ENCODE data around the gene IFNA2.
"Not testable (repeated sequence)": the region's sequence is repeated elsewhere in the genome, so short reads cannot be mapped to it uniquely, and the experiment has no call there.

The IFNA2 gene

DNA sequence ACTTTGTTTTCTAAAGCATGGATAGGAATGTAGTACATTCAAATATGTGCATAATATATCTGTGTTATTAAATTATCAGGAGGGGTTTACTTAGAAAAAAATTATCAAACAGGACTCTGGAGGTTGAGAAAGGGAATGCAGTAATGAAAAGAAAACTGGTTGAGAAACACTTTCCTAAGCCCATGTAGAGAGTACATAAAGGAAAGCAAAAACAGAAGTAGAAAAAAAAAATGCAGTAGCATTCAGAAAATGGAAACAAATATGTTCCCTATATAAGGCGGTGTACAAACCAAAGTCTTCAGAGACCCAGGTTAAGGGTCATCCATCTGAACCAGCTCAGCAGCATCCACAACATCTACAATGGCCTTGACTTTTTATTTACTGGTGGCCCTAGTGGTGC lies 23.6 kb upstream of the IFNA2 start, which contains the start of gene IFNA8:
Gene IFNA8, plus strand, starts transcription at position 301 of the 400 bp plus-strand sequence. Its CDS starts 60 bp downstream, at position 361.
- Histone ChIP-seq H3K4me3 (ENCODE audit: low read length) (no peak within 1 kb of the TSS), H3K36me3 (ENCODE audit: insufficient read depth, low read depth, low read length) (no peaks in the 10 kb centered on the region), H3K27ac (ENCODE audit: low read length) (no peak within 1 kb of the TSS), H3K4me1 (ENCODE audit: insufficient read depth, low read length) (no peaks in the 10 kb centered on the region), H3K9ac (ENCODE audit: low read depth, low read length) (no peak within 1 kb of the TSS), H3K9me3 (ENCODE audit: insufficient read depth, low read depth, low read length) (no peaks in the 10 kb centered on the region), H3K27me3 (ENCODE audit: insufficient read depth, low read length) (peaks cover 4% of the 10 kb centered on the region)

- Histone ChIP-seq H3K9me3 (ENCODE audit: insufficient read depth, low read depth, low read length) (no peaks in the 10 kb centered on the region), H3K4me1 (ENCODE audit: insufficient read depth, low read length) (peaks cover 4% of the 10 kb centered on the region; the same call in 1 of the 2 replicates), H3K36me3 (ENCODE audit: insufficient read depth, low read depth, low read length) (no peaks in the 10 kb centered on the region), H3K9ac (ENCODE audit: low read depth, low read length) (no peak overlapping the region), H3K4me3 (ENCODE audit: low read length) (no peak overlapping the region), H3K27ac (ENCODE audit: low read length) (no peak overlapping the region), H3K27me3 (ENCODE audit: insufficient read depth, low read length) (peaks cover 32% of the 10 kb centered on the region)
Observed at GRCh38 chr9:21404146-21404545, 18.9 kb upstream of the IFNA2 start.

DNA sequence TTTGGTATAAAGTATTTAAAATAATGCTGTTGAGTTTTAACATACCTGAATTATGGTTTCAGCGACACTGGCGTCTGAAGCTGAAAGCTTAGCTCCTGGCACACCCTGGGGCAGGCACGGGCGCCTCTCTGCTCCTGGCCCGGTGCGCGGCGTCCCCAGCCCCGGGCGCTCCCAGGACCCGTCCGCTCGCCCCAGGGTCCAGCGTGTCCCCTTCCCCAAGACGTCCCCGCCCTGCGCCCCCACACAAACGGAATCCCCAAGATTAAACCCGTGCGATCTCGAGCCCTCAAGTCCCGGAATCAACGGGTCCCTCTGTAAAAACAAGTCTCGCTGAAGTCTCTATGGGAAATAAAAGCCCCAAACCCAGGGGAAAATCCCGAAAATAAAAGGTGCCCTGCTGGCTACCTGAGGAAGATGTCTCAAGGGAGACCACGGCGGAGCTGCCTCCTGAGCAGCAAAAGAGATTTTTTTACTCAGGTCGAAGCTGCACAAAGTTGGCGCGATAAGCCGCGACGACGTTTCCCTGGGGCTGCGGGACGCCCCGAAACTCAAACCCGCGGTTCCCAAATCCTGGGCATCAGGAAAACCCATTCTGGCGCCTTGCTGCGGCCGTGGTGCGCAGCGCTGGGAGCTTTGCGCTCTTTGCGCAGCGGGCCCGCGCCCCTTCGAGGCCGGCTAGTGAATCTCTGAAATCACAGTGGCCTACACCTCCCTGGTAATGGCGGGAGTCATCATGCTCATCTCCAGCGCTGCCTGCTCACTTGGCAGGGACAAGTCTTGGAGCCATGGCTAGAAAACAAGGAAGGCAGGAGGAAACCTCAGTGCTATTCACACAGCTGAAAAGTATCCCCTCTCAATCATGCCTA lies 17.4 kb upstream of the IFNA2 start:
- H3K27ac ChIP-seq (ENCODE audit: low read length) = no peak overlapping the region
- H3K9ac ChIP-seq (ENCODE audit: low read depth, low read length) = peak overlapping the region; percentile 32; the same call in 1 of the 2 replicates
- H3K27me3 ChIP-seq (ENCODE audit: insufficient read depth, low read length) = peaks cover 33% of the 10 kb centered on the region
- H3K9me3 ChIP-seq (ENCODE audit: insufficient read depth, low read depth, low read length) = no peaks in the 10 kb centered on the region
- no peaks in the 10 kb centered on the region for H3K36me3 ChIP-seq (ENCODE audit: insufficient read depth, low read depth, low read length)
- peaks cover 4% of the 10 kb centered on the region; the same call in 1 of the 2 replicates for H3K4me1 ChIP-seq (ENCODE audit: insufficient read depth, low read length)
- peak overlapping the region; percentile 70 for H3K4me3 ChIP-seq (ENCODE audit: low read length)

GRCh38 chr9:21399956-21400355 lies 14.8 kb upstream of the IFNA2 start:
- Histone ChIP-seq H3K27me3 (ENCODE audit: insufficient read depth, low read length) (peaks cover 60% of the 10 kb centered on the region), H3K4me3 (ENCODE audit: low read length) (no peak overlapping the region), H3K36me3 (ENCODE audit: insufficient read depth, low read depth, low read length) (no peaks in the 10 kb centered on the region), H3K27ac (ENCODE audit: low read length) (no peak overlapping the region), H3K9me3 (ENCODE audit: insufficient read depth, low read depth, low read length) (no peaks in the 10 kb centered on the region), H3K4me1 (ENCODE audit: insufficient read depth, low read length) (peaks cover 4% of the 10 kb centered on the region; the same call in 1 of the 2 replicates), H3K9ac (ENCODE audit: low read depth, low read length) (no peak overlapping the region)

DNA sequence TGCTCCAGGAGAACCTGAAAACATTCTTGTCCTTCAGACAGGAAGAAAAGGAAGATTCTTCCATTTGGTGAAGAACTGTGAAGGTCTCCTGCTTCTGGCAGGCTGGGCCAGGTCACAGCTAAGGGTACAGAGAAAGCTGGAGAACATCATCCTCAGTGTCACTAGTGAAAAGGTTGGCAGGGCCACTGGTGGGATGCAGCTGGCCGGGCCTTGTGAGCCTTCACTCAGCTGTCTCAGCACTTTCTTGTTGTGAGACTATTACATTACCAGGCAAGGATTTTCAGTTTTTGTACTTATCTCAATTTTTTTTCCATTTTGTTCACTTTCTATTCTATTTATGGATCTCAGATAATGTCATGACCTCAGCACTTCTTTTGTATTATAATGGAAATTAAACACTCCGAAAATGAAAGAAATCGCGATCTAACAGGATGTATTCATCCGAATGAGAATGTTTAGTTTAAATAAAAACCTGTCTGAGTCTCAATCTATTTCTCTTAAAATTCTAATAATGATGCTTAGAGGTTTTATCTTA lies 13.8 kb upstream of the IFNA2 start:
- Histone ChIP-seq H3K4me3 (ENCODE audit: low read length) (no peak overlapping the region), H3K4me1 (ENCODE audit: insufficient read depth, low read length) (peaks cover 4% of the 10 kb centered on the region; the same call in 1 of the 2 replicates), H3K9me3 (ENCODE audit: insufficient read depth, low read depth, low read length) (no peaks in the 10 kb centered on the region), H3K9ac (ENCODE audit: low read depth, low read length) (no peak overlapping the region), H3K36me3 (ENCODE audit: insufficient read depth, low read depth, low read length) (no peaks in the 10 kb centered on the region), H3K27ac (ENCODE audit: low read length) (no peak overlapping the region), H3K27me3 (ENCODE audit: insufficient read depth, low read length) (peaks cover 59% of the 10 kb centered on the region)

DNA sequence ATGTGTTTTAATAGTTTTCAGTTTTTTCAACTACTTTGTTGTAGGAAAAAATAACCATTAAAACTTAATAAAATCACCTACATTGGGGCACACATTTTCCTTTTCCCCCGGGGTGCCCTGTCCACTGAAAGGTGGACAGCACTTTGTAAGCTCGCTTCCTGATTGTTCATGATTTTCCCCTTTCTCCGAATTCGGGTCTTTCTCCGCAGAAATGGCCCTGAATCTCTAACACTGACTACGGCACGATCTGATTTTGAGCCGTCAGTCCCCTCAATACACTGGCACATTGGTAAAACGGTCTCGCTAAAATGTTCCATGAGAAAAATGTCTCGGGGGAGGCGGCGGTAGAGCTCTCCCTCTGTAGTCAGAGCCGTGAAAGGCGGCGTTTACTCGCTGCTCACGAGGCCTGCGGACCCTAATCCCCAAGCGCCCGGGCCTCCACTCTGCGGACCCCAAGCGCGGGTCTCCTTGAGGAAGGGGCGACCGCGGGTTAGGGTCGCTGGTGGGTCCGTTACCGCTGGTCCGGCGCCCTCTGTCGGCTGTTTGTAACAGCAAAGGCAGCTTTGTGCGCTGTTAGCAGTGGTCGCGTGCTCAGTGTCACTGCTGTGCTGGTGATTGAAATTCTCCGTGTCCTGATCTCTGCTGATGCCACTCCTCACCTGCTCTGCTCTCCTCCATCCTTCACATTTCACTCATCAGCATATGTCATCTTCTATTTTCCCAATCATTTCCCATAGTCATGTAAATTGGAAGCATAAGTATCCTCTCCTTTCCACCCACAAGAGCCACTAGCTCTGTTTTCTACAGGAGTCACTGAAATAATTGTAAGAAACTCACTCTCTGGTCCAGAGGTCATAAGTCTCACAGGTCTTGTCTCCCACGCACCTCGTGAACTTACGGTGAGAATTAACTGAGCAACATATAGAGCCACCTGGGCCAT lies 10.8 kb upstream of the IFNA2 start:
- no peaks in the 10 kb centered on the region for H3K9me3 ChIP-seq (ENCODE audit: insufficient read depth, low read depth, low read length)
- H3K4me1 ChIP-seq (ENCODE audit: insufficient read depth, low read length) = no peaks in the 10 kb centered on the region
- peak overlapping the region; percentile 34; the same call in 1 of the 2 replicates for H3K9ac ChIP-seq (ENCODE audit: low read depth, low read length)
- H3K27ac ChIP-seq (ENCODE audit: low read length) = no peak overlapping the region
- no peaks in the 10 kb centered on the region for H3K36me3 ChIP-seq (ENCODE audit: insufficient read depth, low read depth, low read length)
- peak overlapping the region; percentile 63; the same call in 1 of the 2 replicates for H3K4me3 ChIP-seq (ENCODE audit: low read length)
- peaks cover 40% of the 10 kb centered on the region for H3K27me3 ChIP-seq (ENCODE audit: insufficient read depth, low read length)

GRCh38 chr9:21392270-21392669 lies 7.1 kb upstream of the IFNA2 start:
- Histone ChIP-seq H3K27ac (ENCODE audit: low read length) (no peak overlapping the region), H3K36me3 (ENCODE audit: insufficient read depth, low read depth, low read length) (no peaks in the 10 kb centered on the region), H3K4me1 (ENCODE audit: insufficient read depth, low read length) (no peaks in the 10 kb centered on the region), H3K4me3 (ENCODE audit: low read length) (no peak overlapping the region), H3K27me3 (ENCODE audit: insufficient read depth, low read length) (peaks cover 33% of the 10 kb centered on the region), H3K9ac (ENCODE audit: low read depth, low read length) (no peak overlapping the region), H3K9me3 (ENCODE audit: insufficient read depth, low read depth, low read length) (no peaks in the 10 kb centered on the region)

- no peak overlapping the region for H3K9ac ChIP-seq (ENCODE audit: low read depth, low read length)
- H3K4me3 ChIP-seq (ENCODE audit: low read length) = no peak overlapping the region
- H3K27me3 ChIP-seq (ENCODE audit: insufficient read depth, low read length) = no peaks in the 10 kb centered on the region
- H3K36me3 ChIP-seq (ENCODE audit: insufficient read depth, low read depth, low read length) = no peaks in the 10 kb centered on the region
- H3K4me1 ChIP-seq (ENCODE audit: insufficient read depth, low read length) = peaks cover 13% of the 10 kb centered on the region
- no peaks in the 10 kb centered on the region for H3K9me3 ChIP-seq (ENCODE audit: insufficient read depth, low read depth, low read length)
- no peak overlapping the region for H3K27ac ChIP-seq (ENCODE audit: low read length)
Observed at GRCh38 chr9:21383627-21384026, 1.6 kb downstream of the IFNA2 start.

GRCh38 chr9:21381448-21382339 lies 3.5 kb downstream of the IFNA2 start:
- Histone ChIP-seq H3K9me3 (ENCODE audit: insufficient read depth, low read depth, low read length) (no peaks in the 10 kb centered on the region), H3K27me3 (ENCODE audit: insufficient read depth, low read length) (no peaks in the 10 kb centered on the region), H3K4me3 (ENCODE audit: low read length) (no peak overlapping the region), H3K9ac (ENCODE audit: low read depth, low read length) (no peak overlapping the region), H3K27ac (ENCODE audit: low read length) (no peak overlapping the region), H3K36me3 (ENCODE audit: insufficient read depth, low read depth, low read length) (no peaks in the 10 kb centered on the region), H3K4me1 (ENCODE audit: insufficient read depth, low read length) (peaks cover 13% of the 10 kb centered on the region)

GRCh38 chr9:21371467-21371866 lies 13.7 kb downstream of the IFNA2 start:
- not testable (repeated sequence) for H3K36me3 ChIP-seq (ENCODE audit: insufficient read depth, low read depth, low read length); H3K4me3 ChIP-seq (ENCODE audit: low read length); H3K27ac ChIP-seq (ENCODE audit: low read length); H3K9me3 ChIP-seq (ENCODE audit: insufficient read depth, low read depth, low read length); H3K27me3 ChIP-seq (ENCODE audit: insufficient read depth, low read length); H3K4me1 ChIP-seq (ENCODE audit: insufficient read depth, low read length); H3K9ac ChIP-seq (ENCODE audit: low read depth, low read length)

- no peaks in the 10 kb centered on the region for H3K27me3 ChIP-seq (ENCODE audit: insufficient read depth, low read length)
Observed at GRCh38 chr9:21367957-21368356, 17.2 kb downstream of the IFNA2 start, which contains the start of gene IFNA13. TSS of gene IFNA13 (minus strand) at chr9:21368057. CDS start at chr9:21368010, 47 bp downstream.

More at GRCh38 chr9:21367957-21368356, 17.2 kb downstream of the IFNA2 start, which contains the start of gene IFNA13:
- H3K9ac ChIP-seq (ENCODE audit: low read depth, low read length) = no peak within 1 kb of the TSS
- no peaks in the 10 kb centered on the region for H3K9me3 ChIP-seq (ENCODE audit: insufficient read depth, low read depth, low read length)
- H3K4me3 ChIP-seq (ENCODE audit: low read length) = no peak within 1 kb of the TSS
- H3K36me3 ChIP-seq (ENCODE audit: insufficient read depth, low read depth, low read length) = no peaks in the 10 kb centered on the region
- H3K27ac ChIP-seq (ENCODE audit: low read length) = no peak within 1 kb of the TSS
- H3K4me1 ChIP-seq (ENCODE audit: insufficient read depth, low read length) = no peaks in the 10 kb centered on the region
